ENCODE measurements around the gene FXYD7.

GRCh38 chr19:35125270-35125717, 17.8 kb upstream of the FXYD7 start:
- TF ChIP-seq CTCF (IDR thresholded peaks at IDR 0.05): no peak
- no peak for TF ChIP-seq POLR2A (IDR thresholded peaks at IDR 0.05)
